Suprapubic skin (tissue), 4 donors: ENCODE measurements around the gene DDX51.

ENCODE experiments used
- CTCF ChIP-seq, 2 donors: fragments of 200-600 bp in 1 of 2; fragments of 450-650 bp in 1 of 2; sonication (generic) in 1 of 2; IDR thresholded peaks; one replicate each; pipeline ENCODE4 v1.5.1; 2016 to 2019; ENCODE audit warnings: antibody characterized with exemption in 2 of 2, mild to moderate bottlenecking in 1 of 2, moderate library complexity in 1 of 2
- EP300 ChIP-seq: sonication (generic); formaldehyde crosslinking; IDR thresholded peaks from one replicate; pipeline ENCODE4 v1.6.1; 2017; ENCODE audit warnings: antibody characterized with exemption
- POLR2AphosphoS5 ChIP-seq, 3 donors: sonication (generic); formaldehyde crosslinking; IDR thresholded peaks; one replicate each; pipeline ENCODE4 v1.6.1; 2017; ENCODE audit warnings: antibody characterized with exemption in 3 of 3

- TF ChIP-seq POLR2AphosphoS5 (IDR thresholded peaks at IDR 0.05) (no peak), CTCF (IDR thresholded peaks at IDR 0.05) (no peak), EP300 (no peak)
Observed at GRCh38 chr12:132152411-132152821, 8.3 kb upstream of the DDX51 start.
